NCI-H82 treated with DMSO at 0.1 percent for 48 hours (cell line): ENCODE data around the gene SDR42E1.

Source experiments
- DNase-seq: peaks from one replicate; lab custom pipeline; 2025; ENCODE audit not compliant: unreplicated experiment; lab: John Stamatoyannopoulos, UW

The SDR42E1 gene

GRCh38 chr16:82011199-82011641 lies at the start of gene SDR42E1:
SDR42E1 (minus strand) TSS chr16:82011470; CDS start chr16:82000858, 10,612 bp downstream.
- DNase-seq, result no peak

- DNase-seq, result no peak
Observed at GRCh38 chr16:82059983-82060421, 48.7 kb upstream of the SDR42E1 start.

- DNase-seq, result no peak
Observed at GRCh38 chr16:82059161-82059982, 48.1 kb upstream of the SDR42E1 start.

- no peak for DNase-seq
Observed at GRCh38 chr16:82056550-82056896, 45.3 kb upstream of the SDR42E1 start.

GRCh38 chr16:82055728-82056549 lies 44.7 kb upstream of the SDR42E1 start:
- no peak for DNase-seq

GRCh38 chr16:82055117-82055516 lies 43.8 kb upstream of the SDR42E1 start:
- no peak for DNase-seq

- DNase-seq, result no peak
Observed at GRCh38 chr16:82051656-82052055, 40.4 kb upstream of the SDR42E1 start.

GRCh38 chr16:82050909-82051357 lies 39.7 kb upstream of the SDR42E1 start:
- no peak for DNase-seq

GRCh38 chr16:82050506-82050905 lies 39.2 kb upstream of the SDR42E1 start:
- no peak for DNase-seq

GRCh38 chr16:82049484-82049883 lies 38.2 kb upstream of the SDR42E1 start:
- no peak for DNase-seq

GRCh38 chr16:82047787-82048186 lies 36.5 kb upstream of the SDR42E1 start:
- DNase-seq, result no peak

- no peak for DNase-seq
Observed at GRCh38 chr16:82047374-82047773, 36.1 kb upstream of the SDR42E1 start.

GRCh38 chr16:82046941-82047340 lies 35.7 kb upstream of the SDR42E1 start:
- no peak for DNase-seq

GRCh38 chr16:82046541-82046940 lies 35.3 kb upstream of the SDR42E1 start:
- no peak for DNase-seq

- peak; percentile 10 for DNase-seq
Observed at GRCh38 chr16:82045465-82045864, 34.2 kb upstream of the SDR42E1 start.

- peak; percentile 37 for DNase-seq
Observed at GRCh38 chr16:82044585-82044911, 33.3 kb upstream of the SDR42E1 start.

GRCh38 chr16:82043680-82044584 lies 32.7 kb upstream of the SDR42E1 start:
- peak; percentile 62 for DNase-seq

GRCh38 chr16:82042846-82043245 lies 31.6 kb upstream of the SDR42E1 start:
- DNase-seq, result no peak

- DNase-seq, result no peak
Observed at GRCh38 chr16:82042144-82042543, 30.9 kb upstream of the SDR42E1 start.

GRCh38 chr16:82041542-82041941 lies 30.3 kb upstream of the SDR42E1 start:
- DNase-seq, result no peak

- no peak for DNase-seq
Observed at GRCh38 chr16:82040296-82040695, 29.0 kb upstream of the SDR42E1 start.
